Left cardiac atrium (tissue), 4 donors: ENCODE data around the gene NNMT. TPM values are rescaled to one million over a fixed set of nuclear protein-coding genes. Genes with fewer than 3 reads are reported as not detected.
"Not testable (repeated sequence)": the region's sequence is repeated elsewhere in the genome, so short reads cannot be mapped to it uniquely, and the experiment has no call there.

Source experiments
- ATAC-seq, 2 donors: fragments of 200-7000 bp; cut with Tn5 transposase; one replicate each; pipeline ENCODE4 v1.9.1; 2020; ENCODE audit warnings: mild to moderate bottlenecking in 2 of 2, moderate library complexity in 2 of 2
- DNase-seq: peaks from one replicate; pipeline ENCODE4 v3.0.0-alpha.2; 2020
- intact Hi-C, 2 donors: fragments of 100-400 bp; cut with DNase I; formaldehyde crosslinking; loops; one replicate each; pipeline versions ENCODE4 v1.14.1 to v1.15.1; 2022 to 2023
- total RNA-seq, 2 donors: library from RNA; stranded (reverse); fragmentation: NEBNext Ultra II Directional; extraction: Animal tissue kit (Norgen Biotek cat#: 25700); gene quantifications; one replicate each; pipeline ENCODE4 v1.2.1, GENCODE V29; 2021
- donor health status: DM: no; HTN: yes; CAD: no.
- donor health status: DM: no; HTN: yes; CAD: no; lungs with severe emphysema.
- donor health status: DM: yes; HTN: yes; CAD: no.
- donor health status: Dilated cardiomyopathy.

Gene NNMT
- total RNA-seq, 2 donors from 2014 or later, result 119 to 298 TPM

GRCh38 chr11:114319716-114320328 lies 23.6 kb downstream of the NNMT start:
- intact Hi-C loops, result no loop called here
- ATAC-seq, result peak in 1 of 2 donors; percentile 6

GRCh38 chr11:114321621-114322257 lies 25.5 kb downstream of the NNMT start:
- DNase-seq, result peak; percentile 51
- intact Hi-C loops, result no loop called here
- ATAC-seq, result peak in 1 of 2 donors; percentile 36

More at GRCh38 chr11:114319716-114320328, 23.6 kb downstream of the NNMT start:
- no peak for DNase-seq

GRCh38 chr11:114322934-114323333 lies 26.7 kb downstream of the NNMT start:
- intact Hi-C loops, result no loop called here
- ATAC-seq (no peak), DNase-seq (no peak)

DNA sequence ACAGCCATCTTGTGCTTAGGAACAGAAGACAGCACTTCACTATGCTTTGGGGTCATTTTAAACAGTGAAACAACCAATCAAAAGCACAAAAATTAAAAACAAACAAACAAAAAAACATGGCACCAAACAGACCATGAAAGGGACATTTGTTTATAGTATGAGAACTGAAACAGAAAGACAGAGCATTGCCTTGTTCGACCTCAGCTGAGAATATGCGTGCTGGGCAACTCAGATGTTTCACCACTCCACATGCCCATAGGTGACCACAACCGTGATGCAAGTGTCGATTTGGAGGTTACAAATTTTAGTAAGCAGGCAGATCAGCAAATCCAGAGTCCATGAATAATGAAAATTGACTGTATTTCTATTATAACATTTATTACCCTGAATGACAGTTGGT lies 30.0 kb downstream of the NNMT start:
- no peak for ATAC-seq
- no peak for DNase-seq
- intact Hi-C loops, result no loop called here

DNA sequence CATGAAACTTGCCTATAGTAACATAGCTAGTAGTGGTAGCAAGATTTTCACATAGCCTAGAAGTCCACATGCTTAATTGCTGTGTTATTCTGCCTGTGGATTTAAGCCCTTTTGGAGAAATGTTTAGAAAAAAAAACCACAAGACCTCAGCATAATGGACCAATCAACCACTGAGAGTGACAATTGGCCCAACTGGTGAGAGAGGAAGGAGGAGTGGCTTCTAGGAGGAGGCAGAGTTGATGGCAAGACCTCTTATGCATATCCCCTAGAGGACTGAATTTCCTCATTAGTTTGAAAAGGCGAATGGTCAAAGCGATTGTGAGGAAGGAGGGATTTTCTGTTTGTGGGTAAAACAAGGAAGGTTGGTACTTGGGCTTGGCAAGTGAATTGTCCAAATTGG lies 30.6 kb downstream of the NNMT start:
- ATAC-seq (no peak), DNase-seq (no peak)
- intact Hi-C loops, result no loop called here

DNA sequence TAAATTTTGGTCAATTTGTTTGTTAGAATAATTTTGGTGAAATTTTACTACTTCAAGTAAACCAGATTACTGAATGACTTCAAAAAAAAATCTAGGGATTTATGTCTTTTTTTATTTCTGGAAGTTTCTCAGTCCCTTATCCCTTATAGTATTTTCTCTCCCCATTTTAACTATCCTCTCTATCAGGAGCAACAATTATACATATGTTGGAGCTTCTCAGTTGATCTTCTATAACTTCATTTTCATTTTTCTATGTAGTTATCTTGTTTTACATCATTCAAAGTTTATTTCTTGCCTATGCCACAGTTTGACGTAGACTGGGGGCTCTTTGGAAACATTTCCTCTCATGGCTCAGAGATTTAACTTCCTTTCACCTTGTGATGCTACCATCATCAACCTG lies 34.2 kb downstream of the NNMT start:
- intact Hi-C loops, result no loop called here

GRCh38 chr11:114340311-114341131 lies 44.3 kb downstream of the NNMT start:
- intact Hi-C loops, result loop anchor here (2.0 to 5.0 kb wide), 2 partner anchors 422 kb away; no protein-coding TSS in a partner anchor
- peak; percentile 88 to 91 for ATAC-seq

More for the DNA sequence above, 34.2 kb downstream of the NNMT start:
- DNase-seq (no peak), ATAC-seq (no peak)

DNA sequence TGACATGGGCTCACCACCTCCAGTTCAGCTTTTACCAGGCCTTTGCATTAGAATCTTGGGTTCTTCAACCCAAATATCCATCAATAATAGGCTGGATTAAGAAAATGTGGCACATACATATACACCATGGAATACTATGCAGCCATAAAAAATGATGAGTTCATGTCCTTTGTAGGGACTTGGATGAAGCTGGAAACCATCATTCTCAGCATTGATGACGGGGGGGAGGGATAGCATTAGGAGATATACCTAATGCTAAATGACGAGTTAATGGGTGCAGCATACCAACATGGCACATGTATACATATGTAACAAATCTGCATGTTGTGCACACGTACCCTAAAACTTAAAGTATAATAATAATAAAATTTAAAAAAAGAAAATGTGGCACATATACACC lies 45.5 kb downstream of the NNMT start:
- ATAC-seq, DNase-seq: not testable (repeated sequence)
- intact Hi-C loops, result loop anchor here (2.0 to 5.0 kb wide), 2 partner anchors 421 kb away; no protein-coding TSS in a partner anchor

More at GRCh38 chr11:114340311-114341131, 44.3 kb downstream of the NNMT start:
- DNase-seq, result peak; percentile 56

DNA sequence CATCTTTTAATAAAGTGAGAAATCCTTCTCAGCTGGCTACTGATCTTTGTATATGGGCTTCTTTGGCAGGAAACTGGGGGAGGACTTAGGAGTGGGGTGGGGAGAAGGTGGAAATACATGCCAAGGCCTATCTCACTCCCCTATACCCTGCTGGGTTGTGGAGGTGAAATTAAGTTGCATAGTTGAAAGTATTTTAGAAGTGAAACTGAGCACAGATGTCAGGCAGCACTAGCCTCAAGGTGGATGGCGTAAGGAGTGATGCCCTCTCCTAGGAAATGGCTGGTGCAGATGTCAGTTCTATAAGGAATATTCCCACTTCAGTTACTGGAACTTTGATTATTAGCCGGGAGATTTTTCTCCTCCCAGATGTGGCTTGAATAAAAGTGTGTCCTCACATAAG lies 46.3 kb downstream of the NNMT start:
- no peak for DNase-seq
- ATAC-seq, result no peak
- intact Hi-C loops, result loop anchor here in 1 of 2 donors (5.0 kb wide), 1 partner anchor 420 kb away; no protein-coding TSS in a partner anchor

GRCh38 chr11:114343020-114343419 lies 46.8 kb downstream of the NNMT start:
- intact Hi-C loops, result loop anchor here in 1 of 2 donors (5.0 kb wide), 1 partner anchor 419 kb away; no protein-coding TSS in a partner anchor
- DNase-seq, result no peak
- no peak for ATAC-seq

GRCh38 chr11:114343493-114343892 lies 47.3 kb downstream of the NNMT start:
- intact Hi-C loops, result loop anchor here in 1 of 2 donors (5.0 kb wide), 1 partner anchor 419 kb away; no protein-coding TSS in a partner anchor
- DNase-seq, result no peak
- no peak for ATAC-seq

GRCh38 chr11:114344494-114344893 lies 48.3 kb downstream of the NNMT start:
- intact Hi-C loops, result loop anchor here in 1 of 2 donors (5.0 kb wide), 1 partner anchor 418 kb away; no protein-coding TSS in a partner anchor
- ATAC-seq, result no peak
- no peak for DNase-seq

DNA sequence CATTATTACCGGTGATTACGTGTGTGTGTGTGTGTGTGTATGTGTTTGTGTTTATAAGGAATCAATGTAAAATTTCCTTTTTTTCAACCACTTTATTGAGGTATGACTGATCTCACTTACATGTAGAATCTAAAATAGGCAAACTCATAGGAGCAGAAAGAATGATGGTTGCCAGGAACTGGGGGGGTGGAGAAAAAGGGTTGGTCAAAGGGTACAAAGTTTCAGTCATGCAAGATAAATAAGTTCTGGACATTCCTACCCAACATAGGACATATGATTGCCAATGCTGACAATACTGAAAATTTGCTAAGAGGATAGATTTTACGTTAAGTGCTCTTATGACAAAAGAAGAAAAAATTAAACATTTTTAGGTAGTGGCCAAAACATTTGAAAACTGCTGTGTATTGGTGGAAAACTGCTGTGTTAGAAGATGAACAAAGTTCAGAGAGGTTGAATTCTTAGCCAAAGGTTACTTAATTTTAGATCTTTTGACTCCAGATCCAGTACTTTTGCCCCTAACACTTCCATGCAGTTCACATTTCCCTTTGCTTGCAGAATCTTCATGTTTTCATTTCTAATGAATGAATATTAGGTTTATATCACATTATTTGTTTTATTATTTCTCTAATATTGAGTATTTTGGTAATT lies 49.5 kb downstream of the NNMT start:
- ATAC-seq (no peak), DNase-seq (no peak)
- intact Hi-C loops, result loop anchor here in 1 of 2 donors (5.0 kb wide), 2 partner anchors 52 to 92 kb away; partner anchors contain the start of gene REXO2

DNA sequence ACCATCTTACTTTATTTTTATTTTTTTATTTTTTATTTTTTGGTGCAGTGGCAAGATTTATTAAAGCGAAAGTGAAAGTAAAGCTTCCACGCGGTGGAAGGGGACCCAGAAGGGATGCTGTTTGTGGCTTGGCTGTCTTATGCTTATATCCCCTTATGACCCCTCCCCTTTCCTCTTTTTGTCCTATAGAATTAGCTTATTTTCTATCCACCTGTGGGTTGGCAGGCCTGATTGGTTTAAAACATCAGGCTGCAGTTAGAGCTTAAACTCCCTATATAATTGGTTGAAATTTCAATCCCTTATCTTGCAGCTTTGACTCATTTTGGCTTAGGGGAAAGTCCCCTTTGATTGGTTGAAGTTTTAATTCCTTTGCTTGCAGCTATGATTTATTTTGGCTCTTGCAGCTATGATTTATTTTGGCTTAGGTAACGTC lies 50.5 kb downstream of the NNMT start:
- no peak for DNase-seq
- ATAC-seq, result no peak
- intact Hi-C loops, result loop anchor here in 1 of 2 donors (5.0 kb wide), 2 partner anchors 51 to 91 kb away; partner anchors contain the start of gene REXO2

- ATAC-seq (peak; percentile 74 to 80), DNase-seq (no peak)
- intact Hi-C loops, result loop anchor here in 1 of 2 donors (5.0 kb wide), 2 partner anchors 49 to 89 kb away; partner anchors contain the start of gene REXO2
Observed at GRCh38 chr11:114348200-114349191, 52.3 kb downstream of the NNMT start.

DNA sequence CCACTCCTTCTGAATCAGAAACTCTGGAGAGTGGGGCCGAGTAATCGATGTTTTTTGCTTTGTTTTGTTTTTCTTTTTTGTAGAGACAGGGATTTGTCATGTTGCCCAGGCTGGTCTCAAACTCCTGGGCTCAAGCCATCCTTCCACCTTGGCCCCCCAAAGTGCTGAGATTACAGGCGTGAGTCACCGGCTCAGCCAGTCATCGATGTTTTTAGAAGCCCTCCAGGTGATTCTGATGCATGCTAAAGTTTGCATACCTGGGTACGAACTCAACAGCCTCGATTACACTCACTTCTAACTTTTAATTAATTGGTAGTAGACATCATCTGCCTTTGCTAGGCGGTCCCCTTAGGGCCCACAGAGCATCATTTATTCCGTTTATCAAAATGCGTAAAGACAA lies 53.8 kb downstream of the NNMT start:
- intact Hi-C loops, result no loop called here
- DNase-seq (no peak), ATAC-seq (no peak)

DNA sequence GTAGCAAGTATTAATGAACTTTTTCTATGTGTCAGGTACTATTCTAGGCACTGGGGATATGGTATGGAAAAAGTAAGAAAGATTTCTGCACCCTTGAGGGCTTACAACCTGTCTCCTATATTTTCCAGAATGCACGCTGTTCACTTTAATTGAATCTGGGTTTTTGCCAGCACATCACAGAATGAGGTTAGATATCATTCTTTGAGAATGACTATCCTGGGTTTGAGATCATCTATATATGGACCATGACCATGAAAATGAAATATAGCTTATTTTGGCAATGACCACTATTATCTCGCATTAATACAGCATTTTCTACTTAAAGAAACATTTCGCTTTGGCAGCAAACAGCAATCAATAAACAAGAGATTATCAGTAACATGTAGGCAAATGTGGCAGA lies 57.2 kb downstream of the NNMT start:
- DNase-seq (no peak), ATAC-seq (no peak)
- intact Hi-C loops, result no loop called here

DNA sequence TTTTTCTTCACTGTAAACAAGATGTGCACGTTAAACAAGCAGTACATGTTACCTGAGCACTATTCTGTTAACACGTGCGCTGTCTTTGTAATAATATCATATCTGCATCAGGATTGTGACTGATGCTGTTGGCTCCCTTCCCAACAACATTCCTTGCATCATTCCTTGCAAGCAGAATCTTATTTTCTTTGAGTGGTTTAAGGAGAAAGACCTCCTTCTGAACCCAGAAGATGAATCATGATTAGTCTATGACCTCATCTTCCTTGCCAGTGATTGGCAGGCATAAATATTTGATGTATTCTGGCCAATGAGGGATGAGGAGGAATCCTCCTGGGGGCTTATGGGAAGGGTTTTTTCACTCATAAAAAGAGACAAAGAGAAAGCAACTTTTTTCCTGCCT lies 57.9 kb downstream of the NNMT start:
- ATAC-seq (no peak), DNase-seq (no peak)
- intact Hi-C loops, result no loop called here
